ENCODE results near the gene ITGAX. TPM values are rescaled to one million over a fixed set of nuclear protein-coding genes. Genes with fewer than 3 reads are reported as not detected.

The ITGAX gene
- total RNA-seq, 1 experiment from 2014 or later: 1.9 TPM

DNA sequence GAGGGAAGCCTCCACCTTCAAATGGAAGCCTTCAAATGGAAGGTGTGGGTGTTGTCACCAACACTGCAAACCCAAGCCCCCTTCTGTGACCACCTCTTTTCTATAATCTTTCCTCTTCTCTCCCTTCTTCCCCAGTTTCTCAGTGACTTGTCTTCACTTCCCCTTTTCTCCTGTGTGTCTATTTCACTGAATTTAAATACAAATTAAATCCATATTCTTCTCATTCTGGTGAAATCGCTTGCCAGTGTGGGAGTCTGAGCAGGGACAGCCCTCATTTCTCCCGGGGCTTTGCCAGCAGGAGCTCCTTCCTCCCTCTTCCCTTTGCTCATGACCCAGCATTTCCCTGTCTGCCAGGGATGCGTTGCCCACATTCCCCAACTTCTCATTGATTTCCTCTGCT, 6.4 kb upstream of the ITGAX start:
- intact Hi-C loops (cut with micrococcal nuclease): no loop called here
- ChIA-PET CTCF (no interaction called here), RAD21 (ENCODE audit: low non-redundant PET in 1 of 2, low total read pairs in 2 of 2, uncharacterized antibody in 2 of 2, unreplicated experiment in 2 of 2) (no interaction called here), POLR2A (no interaction called here)
- Histone ChIP-seq H3K9ac (ENCODE audit: low read length) (no peak overlapping the region), H3K79me2 (ENCODE audit: insufficient read depth, low read length) (no peaks in the 10 kb centered on the region), H3K4me1 (ENCODE audit: control insufficient read depth in 1 of 2, insufficient read depth in 2 of 2, low read length in 2 of 2) (no peaks in the 10 kb centered on the region), H3K4me3 (replicated peaks in 1 of 2; ENCODE audit: low read depth in 1 of 2, low read length in 2 of 2) (no peak overlapping the region), H3K9me3 (ENCODE audit: control insufficient read depth in 1 of 2, insufficient read depth in 1 of 2, low read depth in 1 of 2, low read length in 2 of 2) (no peaks in the 10 kb centered on the region), H3K27ac (ENCODE audit: low read depth, low read length) (no peak overlapping the region), H4K20me1 (ENCODE audit: insufficient read depth) (no peaks in the 10 kb centered on the region), H3K27me3 (ENCODE audit: insufficient read depth, low read length) (no peaks in the 10 kb centered on the region), H3K36me3 (ENCODE audit: control insufficient read depth in 1 of 2, insufficient read depth in 2 of 2, low read length in 2 of 2) (no peaks in the 10 kb centered on the region), H3K4me2 (ENCODE audit: low read length) (no peak overlapping the region), H2AFZ (ENCODE audit: low read depth, low read length, poor library complexity, severe bottlenecking) (no peak overlapping the region), H3K9me2 (ENCODE audit: insufficient read depth) (no peaks in the 10 kb centered on the region)
- TF ChIP-seq RAD21 (IDR thresholded peaks at IDR 0.05; ENCODE audit: low read depth) (no peak), SIN3A (IDR thresholded peaks at IDR 0.05; ENCODE audit: low read depth) (no peak), SP1 (IDR thresholded peaks at IDR 0.05; ENCODE audit: low read depth) (no peak), TCF7L2 (IDR thresholded peaks at IDR 0.05; ENCODE audit: borderline replicate concordance, extremely low read depth, insufficient read depth, insufficient read length) (no peak), POLR2A (IDR thresholded peaks at IDR 0.05; ENCODE audit: borderline replicate concordance, extremely low read depth, insufficient read depth, insufficient read length) (no peak), ELF1 (IDR thresholded peaks at IDR 0.05; ENCODE audit: borderline replicate concordance, low read depth) (no peak), CBX3 (IDR thresholded peaks at IDR 0.05; ENCODE audit: low read depth) (no peak), EZH2phosphoT487 (IDR thresholded peaks at IDR 0.05; ENCODE audit: borderline replicate concordance) (no peak), ZNF274 (IDR thresholded peaks at IDR 0.05; ENCODE audit: low read depth, low read length) (no peak), FOSL1 (IDR thresholded peaks at IDR 0.05; ENCODE audit: low read depth) (no peak), ZFX (IDR thresholded peaks at IDR 0.05) (no peak), EGR1 (IDR thresholded peaks at IDR 0.05; ENCODE audit: low read depth) (no peak), CEBPB (IDR thresholded peaks at IDR 0.05; ENCODE audit: low read depth) (no peak), SRF (IDR thresholded peaks at IDR 0.05; ENCODE audit: low read depth) (no peak)
- TF ChIP-seq, protein P1, sequence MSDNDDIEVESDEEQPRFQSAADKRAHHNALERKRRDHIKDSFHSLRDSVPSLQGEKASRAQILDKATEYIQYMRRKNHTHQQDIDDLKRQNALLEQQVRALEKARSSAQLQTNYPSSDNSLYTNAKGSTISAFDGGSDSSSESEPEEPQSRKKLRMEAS (IDR thresholded peaks at IDR 0.05): no peak
- TF ChIP-seq, protein P2, sequence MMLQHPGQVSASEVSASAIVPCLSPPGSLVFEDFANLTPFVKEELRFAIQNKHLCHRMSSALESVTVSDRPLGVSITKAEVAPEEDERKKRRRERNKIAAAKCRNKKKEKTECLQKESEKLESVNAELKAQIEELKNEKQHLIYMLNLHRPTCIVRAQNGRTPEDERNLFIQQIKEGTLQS (IDR thresholded peaks at IDR 0.05): no peak
- TF ChIP-seq, protein P3, sequence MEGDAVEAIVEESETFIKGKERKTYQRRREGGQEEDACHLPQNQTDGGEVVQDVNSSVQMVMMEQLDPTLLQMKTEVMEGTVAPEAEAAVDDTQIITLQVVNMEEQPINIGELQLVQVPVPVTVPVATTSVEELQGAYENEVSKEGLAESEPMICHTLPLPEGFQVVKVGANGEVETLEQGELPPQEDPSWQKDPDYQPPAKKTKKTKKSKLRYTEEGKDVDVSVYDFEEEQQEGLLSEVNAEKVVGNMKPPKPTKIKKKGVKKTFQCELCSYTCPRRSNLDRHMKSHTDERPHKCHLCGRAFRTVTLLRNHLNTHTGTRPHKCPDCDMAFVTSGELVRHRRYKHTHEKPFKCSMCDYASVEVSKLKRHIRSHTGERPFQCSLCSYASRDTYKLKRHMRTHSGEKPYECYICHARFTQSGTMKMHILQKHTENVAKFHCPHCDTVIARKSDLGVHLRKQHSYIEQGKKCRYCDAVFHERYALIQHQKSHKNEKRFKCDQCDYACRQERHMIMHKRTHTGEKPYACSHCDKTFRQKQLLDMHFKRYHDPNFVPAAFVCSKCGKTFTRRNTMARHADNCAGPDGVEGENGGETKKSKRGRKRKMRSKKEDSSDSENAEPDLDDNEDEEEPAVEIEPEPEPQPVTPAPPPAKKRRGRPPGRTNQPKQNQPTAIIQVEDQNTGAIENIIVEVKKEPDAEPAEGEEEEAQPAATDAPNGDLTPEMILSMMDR (IDR thresholded peaks at IDR 0.05 in 2 of 3, conservative IDR thresholded peaks at IDR 0.05 in 1 of 3; ENCODE audit: borderline replicate concordance in 1 of 3, insufficient read depth in 1 of 3, low read depth in 2 of 3, low read length in 2 of 3): no peak
- TF ChIP-seq, protein P4, sequence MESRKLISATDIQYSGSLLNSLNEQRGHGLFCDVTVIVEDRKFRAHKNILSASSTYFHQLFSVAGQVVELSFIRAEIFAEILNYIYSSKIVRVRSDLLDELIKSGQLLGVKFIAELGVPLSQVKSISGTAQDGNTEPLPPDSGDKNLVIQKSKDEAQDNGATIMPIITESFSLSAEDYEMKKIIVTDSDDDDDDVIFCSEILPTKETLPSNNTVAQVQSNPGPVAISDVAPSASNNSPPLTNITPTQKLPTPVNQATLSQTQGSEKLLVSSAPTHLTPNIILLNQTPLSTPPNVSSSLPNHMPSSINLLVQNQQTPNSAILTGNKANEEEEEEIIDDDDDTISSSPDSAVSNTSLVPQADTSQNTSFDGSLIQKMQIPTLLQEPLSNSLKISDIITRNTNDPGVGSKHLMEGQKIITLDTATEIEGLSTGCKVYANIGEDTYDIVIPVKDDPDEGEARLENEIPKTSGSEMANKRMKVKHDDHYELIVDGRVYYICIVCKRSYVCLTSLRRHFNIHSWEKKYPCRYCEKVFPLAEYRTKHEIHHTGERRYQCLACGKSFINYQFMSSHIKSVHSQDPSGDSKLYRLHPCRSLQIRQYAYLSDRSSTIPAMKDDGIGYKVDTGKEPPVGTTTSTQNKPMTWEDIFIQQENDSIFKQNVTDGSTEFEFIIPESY (IDR thresholded peaks at IDR 0.05; ENCODE audit: extremely low read depth, insufficient replicate concordance, low read length): no peak
- ATAC-seq: no peak
- no TSS peak for BruUV-seq (replicated peaks)
- no peak for DNase-seq (ENCODE audit: low read depth, low spot score)
